Thyroid gland (tissue), 4 donors: ENCODE measurements around the gene TNIP2. TPM values are rescaled to one million over a fixed set of nuclear protein-coding genes. Genes with fewer than 3 reads are reported as not detected.

ENCODE experiments used
- DNase-seq, 2 donors: peaks; one replicate each; pipeline ENCODE4 v3.0.0-alpha.2; 2019
- H3K27ac ChIP-seq, 3 donors: fragments of 200-600 bp; sonication (generic); 1 replicate in 2 of 3; 2 replicates in 1 of 3; pipeline ENCODE4 v1.5.1; 2016 to 2019; ENCODE audit warnings: mild to moderate bottlenecking in 1 of 3, moderate library complexity in 1 of 3
- H3K27me3 ChIP-seq: fragments of 200-600 bp; sonication (generic); one replicate; pipeline ENCODE4 v1.5.1; 2019
- H3K36me3 ChIP-seq, 2 donors: fragments of 200-600 bp; sonication (generic); one replicate each; pipeline ENCODE4 v1.5.1; 2016 to 2019
- H3K4me1 ChIP-seq, 2 donors: fragments of 200-600 bp; sonication (generic); one replicate each; pipeline ENCODE4 v1.5.1; 2017 to 2019
- H3K4me3 ChIP-seq, 3 donors: fragments of 200-600 bp; sonication (generic); replicated peaks in 1 of 3; 1 replicate in 2 of 3; 2 replicates in 1 of 3; pipeline ENCODE4 v1.5.1; 2016; ENCODE audit warnings: mild to moderate bottlenecking in 1 of 3
- H3K9me3 ChIP-seq: fragments of 200-600 bp; sonication (generic); one replicate; pipeline ENCODE4 v1.5.1; 2017
- POLR2A ChIP-seq, 2 donors: fragments of 450-650 bp; IDR thresholded peaks; one replicate each; pipeline ENCODE4 v1.6.1; 2017; ENCODE audit warnings: antibody characterized with exemption in 2 of 2, mild to moderate bottlenecking in 2 of 2, moderate library complexity in 1 of 2
- WGBS, 2 donors: methylation state at CpG; one replicate each; pipeline ENCODE4 v1.1.5; 2017; 5-methylcytosine and 5-hydroxymethylcytosine counted together
- intact Hi-C: fragments of 100-400 bp; cut with DNase I; formaldehyde crosslinking; loops from one replicate; pipeline ENCODE4 v1.15.1; 2023
- total RNA-seq, 4 donors: library from RNA; depleted of rRNA; stranded (reverse); fragments of >200 nt; gene quantifications; one replicate each; pipeline ENCODE4 v1.2.3, GENCODE V29; 2016
- TF ChIP-seq, protein P1 (sequence below), 6 experiments: fragments of 200-600 bp in 3 of 6; fragments of 450-650 bp in 3 of 6; sonication (generic) in 3 of 6; IDR thresholded peaks; one replicate each; pipeline ENCODE4 v1.5.1; 2016 to 2019; ENCODE audit warnings: antibody characterized with exemption in 6 of 6, mild to moderate bottlenecking in 2 of 6, inconsistent platforms in 1 of 6, moderate library complexity in 1 of 6

Gene TNIP2
- total RNA-seq, 4 donors from 2014 or later, result 44.7 to 65.4 (median 52.2) TPM

DNA sequence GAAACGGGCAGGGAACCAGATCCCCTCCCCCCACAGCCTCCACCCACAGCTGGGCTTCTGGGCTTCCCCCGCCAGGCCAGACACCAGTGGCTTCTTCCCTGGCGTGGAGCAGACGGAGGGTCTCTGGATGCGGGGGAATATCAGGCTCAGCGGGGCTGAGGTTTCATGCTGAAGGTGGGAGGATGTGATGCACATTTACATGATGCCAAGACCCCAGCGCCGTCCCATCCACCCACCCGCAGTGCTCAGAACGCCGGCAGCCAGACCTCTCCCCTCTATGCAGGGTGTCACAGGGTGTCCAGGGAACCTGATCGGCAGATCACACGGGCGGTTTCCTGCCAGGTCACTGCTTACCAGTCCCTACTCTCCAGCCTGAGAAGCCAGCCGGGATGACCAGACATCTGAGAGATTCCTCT, 12.8 kb upstream of the TNIP2 start:
- 42 to 51% methylated on average over 10 to 14 of the region's 15 CpGs for WGBS, 2 donors
- TF ChIP-seq, protein P1, sequence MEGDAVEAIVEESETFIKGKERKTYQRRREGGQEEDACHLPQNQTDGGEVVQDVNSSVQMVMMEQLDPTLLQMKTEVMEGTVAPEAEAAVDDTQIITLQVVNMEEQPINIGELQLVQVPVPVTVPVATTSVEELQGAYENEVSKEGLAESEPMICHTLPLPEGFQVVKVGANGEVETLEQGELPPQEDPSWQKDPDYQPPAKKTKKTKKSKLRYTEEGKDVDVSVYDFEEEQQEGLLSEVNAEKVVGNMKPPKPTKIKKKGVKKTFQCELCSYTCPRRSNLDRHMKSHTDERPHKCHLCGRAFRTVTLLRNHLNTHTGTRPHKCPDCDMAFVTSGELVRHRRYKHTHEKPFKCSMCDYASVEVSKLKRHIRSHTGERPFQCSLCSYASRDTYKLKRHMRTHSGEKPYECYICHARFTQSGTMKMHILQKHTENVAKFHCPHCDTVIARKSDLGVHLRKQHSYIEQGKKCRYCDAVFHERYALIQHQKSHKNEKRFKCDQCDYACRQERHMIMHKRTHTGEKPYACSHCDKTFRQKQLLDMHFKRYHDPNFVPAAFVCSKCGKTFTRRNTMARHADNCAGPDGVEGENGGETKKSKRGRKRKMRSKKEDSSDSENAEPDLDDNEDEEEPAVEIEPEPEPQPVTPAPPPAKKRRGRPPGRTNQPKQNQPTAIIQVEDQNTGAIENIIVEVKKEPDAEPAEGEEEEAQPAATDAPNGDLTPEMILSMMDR (IDR thresholded peaks at IDR 0.05), result no peak
- no peak for TF ChIP-seq POLR2A (IDR thresholded peaks at IDR 0.05)
- Histone ChIP-seq H3K4me1 (peaks cover 4% of the 10 kb centered on the region in 2 donors), H3K36me3 (no peaks in the 10 kb centered on the region), H3K27ac (no peak overlapping the region), H3K27me3 (no peaks in the 10 kb centered on the region), H3K4me3 (no peak overlapping the region), H3K9me3 (no peaks in the 10 kb centered on the region)
- intact Hi-C loops, result no loop called here
- no peak for DNase-seq

DNA sequence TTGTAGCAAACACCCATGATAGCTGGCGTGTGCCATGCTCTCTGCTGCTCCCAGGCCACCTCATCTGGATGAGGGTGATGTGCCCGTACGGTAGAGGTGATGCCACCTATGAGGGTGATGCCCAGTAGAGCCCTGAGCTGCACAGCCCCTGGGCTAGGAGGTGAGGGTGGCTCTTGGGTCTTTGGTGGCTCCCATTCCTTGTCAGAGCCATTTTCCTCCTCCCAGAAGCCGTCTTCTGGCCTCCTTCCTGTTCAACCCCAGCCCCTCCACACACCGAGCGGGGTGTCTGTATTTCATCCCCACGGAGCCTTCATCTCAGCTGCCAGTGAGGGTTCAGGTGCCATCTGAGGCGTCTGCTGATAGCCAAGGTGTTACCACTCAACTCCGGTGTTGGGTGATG, 12.0 kb upstream of the TNIP2 start:
- TF ChIP-seq, protein P1 (IDR thresholded peaks at IDR 0.05), result no peak
- no peak for TF ChIP-seq POLR2A (IDR thresholded peaks at IDR 0.05)
- peaks cover 4 to 8% of the 10 kb centered on the region in 2 donors for H3K4me1 ChIP-seq
- no peak overlapping the region for H3K4me3 ChIP-seq
- no peak for DNase-seq
- H3K9me3 ChIP-seq, result no peaks in the 10 kb centered on the region
- H3K27ac ChIP-seq, result no peak overlapping the region
- 90 to 91% methylated on average over 9 of the region's 9 CpGs for whole genome bisulfite sequencing, 2 donors
- intact Hi-C loops, result no loop called here
- no peaks in the 10 kb centered on the region for H3K27me3 ChIP-seq
- H3K36me3 ChIP-seq, result no peaks in the 10 kb centered on the region

DNA sequence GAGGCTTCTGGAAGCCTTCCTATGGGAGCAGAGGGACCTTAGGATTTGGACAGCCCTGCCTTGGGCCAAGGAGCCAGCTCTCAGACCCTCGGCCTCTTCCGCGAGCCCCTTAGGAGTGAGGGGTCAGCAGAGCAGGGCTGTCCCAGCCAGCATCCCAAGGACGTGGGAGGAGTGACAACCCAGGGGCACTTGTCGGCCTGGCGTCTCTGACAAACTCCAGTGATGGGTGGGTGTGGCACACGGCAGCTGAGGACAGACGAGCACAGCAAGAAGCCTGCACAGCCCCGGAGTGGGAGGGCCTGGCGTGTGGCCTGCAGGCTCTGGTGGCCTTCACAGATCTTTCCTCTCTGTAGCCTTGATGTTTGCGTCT, 11.6 kb upstream of the TNIP2 start:
- 81 to 85% methylated on average over 6 to 11 of the region's 11 CpGs for WGBS, 2 donors
- Histone ChIP-seq H3K9me3 (no peaks in the 10 kb centered on the region), H3K27me3 (no peaks in the 10 kb centered on the region), H3K27ac (no peak overlapping the region), H3K36me3 (no peaks in the 10 kb centered on the region), H3K4me3 (no peak overlapping the region), H3K4me1 (peaks cover 4 to 8% of the 10 kb centered on the region in 2 donors)
- intact Hi-C loops, result no loop called here
- TF ChIP-seq POLR2A (IDR thresholded peaks at IDR 0.05), result no peak
- TF ChIP-seq, protein P1 (IDR thresholded peaks at IDR 0.05), result no peak
- no peak for DNase-seq

DNA sequence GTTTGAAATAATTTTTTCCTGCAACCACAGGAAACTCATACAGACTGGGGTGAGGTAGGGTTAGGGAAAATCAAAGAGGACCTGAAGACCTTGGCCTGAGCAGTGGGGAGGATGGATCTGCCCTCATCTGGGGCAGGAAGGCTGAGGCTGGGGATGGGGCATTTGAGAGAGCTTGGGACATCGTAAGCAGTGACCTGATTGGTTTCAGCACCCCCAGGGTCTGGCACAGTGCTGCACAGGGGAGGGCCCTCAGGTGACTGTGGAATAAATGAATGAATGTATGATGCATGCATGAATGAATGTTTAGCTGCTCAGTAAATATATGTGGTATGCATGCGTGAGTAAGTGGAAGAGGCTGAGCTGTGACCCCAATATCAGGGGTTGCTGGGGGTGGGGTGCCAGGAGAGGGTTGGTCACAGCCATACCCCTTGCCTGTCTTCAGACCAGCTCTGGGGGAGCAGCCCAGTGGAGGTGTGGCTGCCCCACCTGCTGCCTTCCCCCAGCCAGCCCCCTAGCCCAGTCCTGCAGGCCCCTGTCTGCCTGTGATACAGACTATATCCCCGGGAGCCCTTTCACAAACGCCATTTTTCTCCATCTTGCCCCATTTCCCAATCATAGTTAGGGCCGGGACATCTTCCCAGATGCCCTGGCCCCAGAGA, 11.0 kb upstream of the TNIP2 start:
- Histone ChIP-seq H3K4me3 (no peak overlapping the region), H3K27me3 (no peaks in the 10 kb centered on the region), H3K4me1 (peaks cover 4 to 8% of the 10 kb centered on the region in 2 donors), H3K27ac (no peak overlapping the region), H3K9me3 (no peaks in the 10 kb centered on the region), H3K36me3 (no peaks in the 10 kb centered on the region)
- TF ChIP-seq, protein P1 (IDR thresholded peaks at IDR 0.05), result no peak
- TF ChIP-seq POLR2A (IDR thresholded peaks at IDR 0.05), result no peak
- 85 to 90% methylated on average over 5 of the region's 5 CpGs for WGBS, 2 donors
- intact Hi-C loops, result no loop called here
- no peak for DNase-seq

GRCh38 chr4:2765832-2766526, 9.8 kb upstream of the TNIP2 start:
- no peak for TF ChIP-seq POLR2A (IDR thresholded peaks at IDR 0.05)
- TF ChIP-seq, protein P1 (IDR thresholded peaks at IDR 0.05), result no peak
- no peaks in the 10 kb centered on the region for H3K27me3 ChIP-seq
- H3K4me1 ChIP-seq, result peaks cover 4 to 12% of the 10 kb centered on the region in 2 donors
- H3K36me3 ChIP-seq, result no peaks in the 10 kb centered on the region
- 89 to 95% methylated on average over 10 to 12 of the region's 12 CpGs for WGBS, 2 donors
- no peak overlapping the region for H3K4me3 ChIP-seq
- intact Hi-C loops, result no loop called here
- no peak overlapping the region for H3K27ac ChIP-seq
- H3K9me3 ChIP-seq, result no peaks in the 10 kb centered on the region
- no peak for DNase-seq
